Neural crest cell (in vitro differentiated cells): ENCODE data around the gene TMEM97. TPM values are rescaled to one million over a fixed set of nuclear protein-coding genes. Genes with fewer than 3 reads are reported as not detected.

ENCODE experiments used
- DNase-seq: peaks from one replicate; pipeline ENCODE4 v3.0.0; 2021; ENCODE audit warnings: low read depth, mixed read lengths, low spot score
- H3K27ac Mint-ChIP-seq: one replicate; pipeline ENCODE4 v1.8.0; 2021; ENCODE audit warnings: mild to moderate bottlenecking, mixed read lengths; ENCODE audit not compliant: unreplicated experiment
- H3K27me3 Mint-ChIP-seq: 2 replicates; pipeline ENCODE4 v1.8.0; 2021; ENCODE audit warnings: low read depth, mild to moderate bottlenecking, mixed read lengths
- H3K36me3 Mint-ChIP-seq: 2 replicates; pipeline ENCODE4 v1.8.0; 2021; ENCODE audit warnings: low read depth, mild to moderate bottlenecking, mixed read lengths
- H3K4me1 Mint-ChIP-seq: 2 replicates; pipeline ENCODE4 v1.8.0; 2021; ENCODE audit warnings: mixed read lengths
- H3K4me3 Mint-ChIP-seq: one replicate; pipeline ENCODE4 v1.8.0; 2021; ENCODE audit warnings: mild to moderate bottlenecking, mixed read lengths
- H3K9me3 Mint-ChIP-seq: 2 replicates; pipeline ENCODE4 v1.8.0; 2021; ENCODE audit warnings: mixed read lengths
- CTCF ChIP-seq: fragments of 200-600 bp; sonication (generic); conservative IDR thresholded peaks from 2 replicates; pipeline ENCODE4 v1.5.0; 2021; ENCODE audit warnings: antibody characterized with exemption, mild to moderate bottlenecking
- total RNA-seq: library from RNA; stranded (reverse); gene quantifications from 2 replicates; pipeline ENCODE4 v1.2.1, GENCODE V29; 2021

Gene TMEM97
- total RNA-seq, 1 donor from 2014 or later = 276 TPM

GRCh38 chr17:28298449-28298848, 20.6 kb upstream of the TMEM97 start:
- Mint-ChIP-seq H3K4me1 (peaks cover 9% of the 10 kb centered on the region), H3K27me3 (peaks cover 4% of the 10 kb centered on the region), H3K36me3 (no peaks in the 10 kb centered on the region), H3K4me3 (no peak overlapping the region), H3K9me3 (no peaks in the 10 kb centered on the region), H3K27ac (no peak overlapping the region)
- no peak for TF ChIP-seq CTCF
- DNase-seq = no peak

GRCh38 chr17:28306954-28307401, 12.0 kb upstream of the TMEM97 start:
- DNase-seq = no peak
- Mint-ChIP-seq H3K4me1 (no peaks in the 10 kb centered on the region), H3K9me3 (no peaks in the 10 kb centered on the region)

GRCh38 chr17:28313841-28314240, 5.2 kb upstream of the TMEM97 start:
- no peak overlapping the region for H3K27ac Mint-ChIP-seq
- H3K4me3 Mint-ChIP-seq = no peak overlapping the region
- H3K4me1 Mint-ChIP-seq = peaks cover 21% of the 10 kb centered on the region
- H3K9me3 Mint-ChIP-seq = no peaks in the 10 kb centered on the region
- H3K36me3 Mint-ChIP-seq = no peaks in the 10 kb centered on the region
- no peaks in the 10 kb centered on the region for H3K27me3 Mint-ChIP-seq
- no peak for DNase-seq
- TF ChIP-seq CTCF = no peak

More at GRCh38 chr17:28306954-28307401, 12.0 kb upstream of the TMEM97 start:
- H3K36me3 Mint-ChIP-seq = no peaks in the 10 kb centered on the region
- H3K4me3 Mint-ChIP-seq = no peak overlapping the region
- no peak for TF ChIP-seq CTCF
- H3K27ac Mint-ChIP-seq = no peak overlapping the region
- H3K27me3 Mint-ChIP-seq = no peaks in the 10 kb centered on the region

GRCh38 chr17:28315846-28316705, 2.9 kb upstream of the TMEM97 start:
- Mint-ChIP-seq H3K4me3 (peak overlapping the region; percentile 49), H3K9me3 (no peaks in the 10 kb centered on the region), H3K27ac (no peak overlapping the region), H3K27me3 (no peaks in the 10 kb centered on the region), H3K36me3 (peaks cover 2% of the 10 kb centered on the region), H3K4me1 (peaks cover 36% of the 10 kb centered on the region)
- no peak for DNase-seq
- no peak for TF ChIP-seq CTCF

GRCh38 chr17:28317099-28317965, 1.7 kb upstream of the TMEM97 start:
- DNase-seq = no peak
- peak overlapping the region; percentile 94 for H3K4me3 Mint-ChIP-seq
- peak overlapping the region; percentile 97 for H3K27ac Mint-ChIP-seq
- H3K4me1 Mint-ChIP-seq = peaks cover 48% of the 10 kb centered on the region
- peaks cover 4% of the 10 kb centered on the region for H3K36me3 Mint-ChIP-seq
- no peaks in the 10 kb centered on the region for H3K9me3 Mint-ChIP-seq
- no peak for TF ChIP-seq CTCF
- no peaks in the 10 kb centered on the region for H3K27me3 Mint-ChIP-seq
